Suppressor macrophage (primary cell): Measurements from ENCODE around the gene S100A11.

Experiments
- DNase-seq, 4 experiments: peaks; one replicate each; pipeline ENCODE4 v3.0.0-alpha.2; 2020 to 2022

Gene S100A11

DNA sequence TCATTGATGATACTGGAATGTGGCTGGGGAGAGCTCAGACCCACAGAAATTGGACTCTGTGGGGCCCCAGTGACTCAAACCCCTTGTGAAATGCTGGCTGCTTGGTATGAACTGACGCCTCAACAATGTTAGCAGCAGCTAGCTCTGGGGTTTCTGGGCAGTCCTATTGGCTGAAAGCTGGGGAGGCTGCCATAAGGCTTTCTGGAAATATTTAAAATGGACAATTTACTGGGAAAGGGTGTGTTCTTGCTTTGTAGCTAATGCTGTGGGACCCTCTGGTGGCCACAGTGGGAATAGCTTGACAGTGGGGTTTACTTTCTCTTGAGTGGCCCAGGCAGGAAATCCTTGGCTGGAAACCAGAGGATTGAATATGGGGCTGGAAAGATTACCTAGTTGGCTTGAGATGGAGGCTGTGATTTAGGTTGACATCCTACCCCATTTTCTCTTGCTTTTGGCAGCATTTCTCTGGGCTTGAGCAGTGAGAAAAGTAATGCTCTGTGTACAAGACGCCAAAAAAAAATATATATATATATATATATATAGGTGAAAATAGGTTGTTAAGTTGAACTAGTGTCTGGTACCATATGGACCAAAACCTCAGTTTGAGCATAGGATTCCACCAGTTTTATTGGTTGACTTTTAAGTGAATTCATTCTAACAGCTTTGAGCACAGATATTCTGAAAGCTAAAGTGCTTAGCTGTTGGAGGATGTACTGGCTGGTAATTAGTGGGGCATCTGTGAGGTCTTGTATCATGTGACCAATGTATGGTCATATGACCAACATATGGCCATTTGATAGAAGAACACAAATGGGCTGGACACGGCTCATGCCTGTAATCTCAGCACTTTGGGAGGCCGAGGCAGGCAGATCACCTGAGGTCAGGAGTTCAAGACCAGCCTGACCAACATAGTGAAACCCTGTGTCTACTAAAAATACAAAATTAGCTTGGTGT, 34.9 kb downstream of the S100A11 start:
- peak; percentile 87 to 92 (median 89) for DNase-seq

DNA sequence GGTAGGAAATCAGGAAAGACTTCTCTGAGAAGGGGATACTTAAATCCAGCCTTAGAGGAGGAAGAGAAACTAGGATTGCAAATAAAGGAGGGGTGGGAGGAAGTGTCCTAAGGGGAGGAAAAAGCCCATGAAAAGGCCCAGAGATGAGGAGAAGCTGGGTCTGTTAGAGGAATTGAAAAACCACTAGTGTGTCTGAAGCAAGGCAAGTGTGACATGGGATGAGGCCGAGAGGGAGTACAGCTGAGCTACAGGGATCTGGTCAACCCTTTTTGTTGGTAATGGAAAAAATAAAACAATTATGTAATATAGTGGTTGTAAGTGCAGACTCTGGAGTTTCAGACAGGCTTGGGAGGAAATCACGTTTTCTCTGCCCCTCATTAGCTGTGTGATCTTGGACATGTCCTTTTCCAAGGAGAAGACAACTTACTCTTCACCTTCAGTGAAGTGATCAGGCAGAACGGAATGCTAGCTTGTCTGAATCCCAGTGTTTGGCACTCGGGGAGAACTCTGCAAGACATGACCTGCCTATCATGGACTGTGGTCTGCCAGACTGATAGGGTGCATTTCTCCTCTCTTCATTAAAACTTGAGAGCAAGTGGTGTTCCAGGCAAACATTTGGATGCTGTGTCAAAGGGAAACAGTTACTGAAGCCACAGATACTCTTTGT, 35.7 kb downstream of the S100A11 start:
- peak; percentile 84 to 94 (median 89) for DNase-seq

DNA sequence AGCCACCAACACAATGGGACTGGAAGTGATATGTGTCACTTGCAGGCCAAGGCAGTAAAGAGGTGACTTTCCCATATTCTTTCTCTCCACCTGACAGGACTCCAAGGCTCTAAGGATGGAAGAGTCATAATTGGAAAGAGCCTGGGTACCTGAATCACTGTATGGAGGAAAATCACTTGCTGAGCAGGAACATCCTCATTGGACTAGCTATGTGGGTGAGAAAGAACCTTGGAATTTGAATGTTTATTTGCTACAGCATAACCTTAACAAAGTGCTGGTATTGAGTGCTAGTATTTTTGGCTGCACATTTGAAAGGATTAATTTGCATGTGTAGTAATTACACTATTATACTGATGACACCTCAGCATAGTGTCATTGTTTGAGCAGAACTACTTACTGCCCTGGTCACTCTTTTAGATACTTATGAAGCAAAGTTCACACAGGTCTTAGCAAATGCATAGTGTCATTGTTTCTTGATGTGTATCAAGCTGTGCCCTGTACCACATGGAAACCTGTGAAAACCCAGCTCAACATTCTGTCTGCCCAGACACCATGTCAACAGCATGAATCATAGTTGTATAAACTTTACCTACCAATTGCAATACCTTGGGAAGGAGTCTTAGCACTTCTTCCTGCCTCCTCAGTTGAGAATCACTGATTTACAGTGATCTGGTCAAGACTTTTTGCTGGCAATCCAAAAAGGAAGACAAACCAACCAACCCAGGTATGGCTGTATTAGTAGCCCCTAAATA, 38.0 kb downstream of the S100A11 start:
- DNase-seq = no peak

DNA sequence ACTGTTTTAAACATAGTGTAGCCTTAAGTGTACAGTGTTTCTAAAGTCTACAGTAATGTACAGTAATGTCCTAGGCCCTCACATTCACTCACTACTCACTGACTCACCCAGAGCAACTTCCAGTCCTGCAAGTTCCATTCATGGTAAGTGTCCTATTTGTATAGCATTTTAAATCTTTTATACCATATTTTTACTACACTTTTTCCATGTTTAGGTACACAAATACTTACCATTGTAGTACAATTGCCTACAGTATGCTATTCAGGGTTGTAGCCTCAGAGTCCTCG, 39.6 kb downstream of the S100A11 start:
- no peak for DNase-seq

DNA sequence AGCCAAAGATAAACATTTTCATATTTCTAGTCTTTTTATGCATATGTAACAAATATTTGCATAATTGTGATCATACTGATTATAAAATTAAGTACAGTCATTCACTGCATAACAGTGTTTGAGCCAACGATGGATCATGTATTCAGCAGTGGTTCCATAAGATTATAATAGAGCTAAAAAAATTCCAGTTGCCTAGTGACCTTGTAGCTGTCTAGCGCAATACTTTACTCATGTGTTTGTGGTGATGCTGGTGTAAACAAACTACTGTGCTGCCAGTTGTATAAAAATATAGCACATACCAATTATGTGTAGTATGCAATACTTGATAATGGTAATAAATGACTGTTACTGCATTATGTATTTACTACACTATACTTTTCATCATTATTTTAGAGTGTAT, 41.0 kb downstream of the S100A11 start:
- DNase-seq = peak in 1 of 4 experiments; percentile 36

DNA sequence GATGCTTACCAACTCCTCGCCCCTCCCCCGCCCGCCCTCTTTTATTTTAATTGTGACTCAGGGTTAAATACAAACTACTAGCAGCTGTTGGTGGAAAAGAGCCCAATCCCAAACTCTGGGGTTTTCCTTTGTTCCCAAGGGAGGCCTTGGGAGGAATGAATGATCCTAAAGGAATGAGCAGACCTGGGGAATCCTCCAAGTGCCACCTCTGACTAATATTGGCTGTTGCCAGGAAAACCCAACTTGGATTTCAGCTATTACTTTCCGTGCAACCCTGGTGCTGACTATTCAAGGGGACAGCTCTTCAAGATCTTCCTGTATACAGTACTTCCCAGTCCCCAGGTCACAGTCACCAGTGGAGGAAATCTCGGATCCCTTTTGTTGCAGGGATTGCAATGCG, 41.8 kb downstream of the S100A11 start:
- peak in 2 of 4 experiments; percentile 22 to 37 for DNase-seq

DNA sequence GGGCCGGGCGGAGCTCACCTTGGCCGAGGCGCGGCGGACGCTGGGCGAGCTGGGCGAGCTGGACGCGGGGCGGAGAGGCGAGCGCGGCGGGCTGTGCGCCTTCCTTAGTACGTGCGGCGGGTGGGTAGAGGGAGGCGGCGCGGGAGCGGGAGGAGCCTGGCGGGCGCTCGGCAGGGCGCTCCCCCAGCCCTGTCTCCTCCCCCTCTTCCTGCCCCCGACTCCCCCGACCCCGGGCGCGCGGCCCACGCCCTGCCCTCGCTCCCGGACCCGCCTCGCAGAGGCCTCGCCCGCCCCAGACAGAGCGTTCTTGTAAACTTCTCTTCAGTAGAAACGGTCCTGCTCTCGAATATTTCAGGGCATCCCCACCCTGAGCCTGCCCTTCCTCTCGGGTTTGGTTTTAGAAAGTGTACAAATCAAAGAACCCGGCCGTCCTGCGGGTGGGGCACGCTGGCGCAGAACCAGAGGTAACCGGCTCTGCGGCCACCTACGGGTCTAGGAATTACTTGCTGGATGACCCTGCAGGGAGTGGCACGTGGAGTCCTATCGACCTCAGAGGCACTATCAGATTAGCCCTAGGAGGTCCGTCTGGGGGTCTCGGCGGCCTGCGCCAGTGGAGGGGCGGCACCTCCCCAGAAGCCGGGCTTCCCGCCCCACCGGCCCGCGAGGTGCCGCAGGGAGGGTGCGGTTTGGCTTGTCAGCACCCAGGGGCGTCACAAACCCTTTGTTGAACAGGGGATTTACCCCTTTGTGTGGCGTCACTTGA, 42.9 kb downstream of the S100A11 start, which contains the start of gene S100A10:
TSS of gene S100A10 (minus strand) at position 126 of the 763 bp plus-strand sequence. CDS start 7,629 bp downstream, outside the sequence.
- peak; percentile 59 to 88 (median 76) for DNase-seq

DNA sequence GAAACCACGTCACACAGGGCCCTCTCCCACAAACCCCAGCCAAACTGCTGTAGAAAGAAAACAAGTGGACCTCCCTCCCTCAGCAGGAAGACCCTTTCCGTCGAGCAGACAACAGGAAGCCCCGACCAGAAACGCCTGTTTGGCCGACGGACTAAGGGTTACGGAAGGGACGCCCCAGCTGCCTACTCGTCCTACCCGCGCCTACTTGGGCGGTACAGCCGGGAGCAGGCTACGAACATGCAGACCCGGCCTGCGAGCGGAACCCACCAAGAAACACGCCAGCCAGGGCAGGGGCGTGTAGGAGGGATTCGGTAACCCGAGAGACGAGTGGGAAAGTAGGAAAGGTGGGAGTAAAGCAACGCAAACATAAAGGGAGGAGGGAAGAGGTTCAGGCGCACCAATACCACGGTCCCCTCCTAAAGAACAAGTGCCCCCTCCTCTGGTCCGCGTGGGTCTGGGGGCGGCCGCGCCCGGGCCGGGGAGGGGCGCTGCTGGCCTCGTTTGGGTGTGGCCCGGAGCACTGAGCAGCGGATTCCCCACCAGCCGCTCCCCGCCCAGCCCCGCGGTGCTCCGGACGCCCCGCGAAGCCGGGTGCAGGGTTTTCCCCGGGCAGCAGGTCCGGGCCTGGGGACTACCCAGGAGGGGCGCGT, 43.6 kb downstream of the S100A11 start:
- DNase-seq = peak; percentile 54 to 80 (median 70)

DNA sequence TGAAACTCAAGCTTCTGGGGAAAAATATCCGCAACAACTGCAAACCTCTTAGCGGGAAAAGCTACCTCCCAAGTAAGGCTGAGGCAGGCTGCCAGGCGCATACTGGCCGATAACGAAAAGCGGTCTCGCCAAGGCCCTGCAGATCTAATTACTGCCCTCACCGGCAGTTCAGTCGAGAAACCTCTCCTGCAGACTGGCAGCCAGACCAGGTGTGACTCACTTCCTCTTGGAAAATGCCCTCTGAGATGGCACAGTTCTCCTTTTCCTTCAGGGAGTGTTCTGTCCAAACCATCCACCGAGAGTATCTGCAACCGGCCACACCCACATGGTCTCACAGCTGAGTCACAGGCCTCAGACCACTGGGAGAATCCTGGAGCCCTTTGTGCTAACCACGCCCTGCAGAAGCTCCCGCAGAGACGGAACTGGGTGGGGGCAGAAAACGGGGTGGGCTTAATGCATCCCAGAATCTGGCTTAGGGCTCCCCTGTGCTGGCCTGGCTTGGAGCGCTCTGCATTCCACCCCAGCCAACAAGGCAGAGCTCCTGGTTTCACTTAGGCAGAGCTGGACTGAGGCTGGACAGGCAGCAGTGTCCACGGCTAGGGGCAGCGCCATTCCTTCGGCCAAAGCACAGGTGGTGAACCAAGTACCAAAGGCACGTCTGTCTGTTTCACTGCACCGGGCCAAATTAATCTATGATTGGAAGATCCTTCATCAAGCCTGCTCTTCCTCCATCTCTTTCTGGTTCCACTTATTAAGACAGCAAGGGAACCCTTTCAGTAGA, 44.3 kb downstream of the S100A11 start:
- peak; percentile 86 to 95 (median 92) for DNase-seq

DNA sequence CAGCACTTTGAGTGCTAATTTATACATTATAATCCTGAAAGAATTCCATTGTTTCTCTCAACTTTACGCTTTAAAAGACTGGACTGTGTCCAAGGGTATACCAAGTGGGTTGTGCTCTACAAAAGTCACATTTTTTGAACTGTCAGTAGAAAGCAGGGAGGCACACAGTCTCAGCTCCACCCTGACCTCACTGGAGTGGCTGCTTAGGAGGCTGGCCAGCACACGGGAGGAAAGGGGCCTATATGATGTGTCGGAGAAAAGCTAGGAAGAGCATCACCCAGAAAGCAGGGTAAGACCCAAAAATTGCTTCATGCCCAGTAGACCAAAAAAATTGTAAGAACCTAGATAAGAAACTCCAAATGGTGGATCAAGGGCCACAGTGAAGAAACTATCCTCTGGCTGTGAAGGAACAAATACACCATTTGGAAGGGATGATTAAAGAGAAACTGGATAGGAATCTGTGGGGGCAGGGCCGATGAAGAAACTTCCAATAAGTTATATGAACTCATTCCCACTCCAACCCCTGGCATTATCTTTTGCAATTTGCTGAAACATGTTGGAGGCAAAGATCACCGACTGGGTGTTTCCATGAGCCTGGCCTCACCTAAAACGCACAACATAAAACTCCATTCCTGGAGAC, 45.0 kb downstream of the S100A11 start:
- DNase-seq = no peak

DNA sequence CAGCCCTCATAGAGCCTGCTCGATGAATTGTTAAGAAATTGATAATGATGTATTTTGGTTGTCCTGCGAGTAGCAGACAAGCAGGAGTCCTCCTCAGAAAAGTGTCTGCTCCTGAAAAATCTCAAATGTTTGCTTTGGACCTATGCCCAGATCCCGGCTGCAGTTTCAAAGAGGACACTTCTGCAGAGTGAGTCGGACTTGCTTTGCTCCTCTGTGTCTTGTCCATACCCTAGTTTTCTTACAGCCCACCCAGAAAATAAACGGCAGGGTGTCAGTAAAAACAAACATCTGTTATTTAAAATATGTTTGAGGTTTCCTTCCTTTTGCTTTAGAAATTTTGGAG, 46.0 kb downstream of the S100A11 start:
- DNase-seq = no peak

DNA sequence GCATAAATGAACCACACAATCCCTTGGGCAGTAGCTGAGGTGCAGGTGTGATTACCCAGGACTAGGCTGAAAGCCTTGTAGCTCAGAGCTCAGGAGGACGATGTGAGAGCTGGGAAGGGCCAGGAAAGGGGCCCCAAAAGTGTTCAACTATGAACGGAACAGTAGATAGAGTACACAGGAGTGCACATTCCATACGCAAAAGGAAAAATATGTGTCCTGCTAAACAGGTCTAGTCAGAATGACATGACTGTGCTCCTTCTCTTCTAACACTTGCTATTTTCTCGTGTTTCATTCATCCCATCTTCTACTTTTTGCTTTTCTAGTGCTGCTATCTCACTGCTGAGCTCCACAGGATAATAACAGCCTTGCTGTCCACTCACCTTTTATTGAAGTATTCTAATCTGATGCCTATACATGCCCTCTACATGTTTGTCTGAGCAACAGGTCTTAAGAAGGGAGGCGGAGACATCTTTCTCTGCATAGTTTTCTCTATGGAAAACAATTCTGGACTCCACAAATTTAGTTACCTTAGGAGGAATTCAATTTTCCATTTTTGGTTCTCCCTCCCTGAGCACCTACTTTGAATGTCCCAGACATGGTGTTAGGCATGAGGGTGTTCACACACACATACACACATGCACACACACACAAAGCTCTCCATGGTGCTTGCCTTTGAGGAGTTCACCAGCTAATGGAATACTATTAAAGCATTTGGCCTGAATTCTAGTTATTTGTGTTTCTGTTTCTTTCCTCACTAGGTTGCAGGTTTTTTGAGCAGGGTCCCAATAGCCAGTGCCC, 46.5 kb downstream of the S100A11 start:
- DNase-seq = no peak

DNA sequence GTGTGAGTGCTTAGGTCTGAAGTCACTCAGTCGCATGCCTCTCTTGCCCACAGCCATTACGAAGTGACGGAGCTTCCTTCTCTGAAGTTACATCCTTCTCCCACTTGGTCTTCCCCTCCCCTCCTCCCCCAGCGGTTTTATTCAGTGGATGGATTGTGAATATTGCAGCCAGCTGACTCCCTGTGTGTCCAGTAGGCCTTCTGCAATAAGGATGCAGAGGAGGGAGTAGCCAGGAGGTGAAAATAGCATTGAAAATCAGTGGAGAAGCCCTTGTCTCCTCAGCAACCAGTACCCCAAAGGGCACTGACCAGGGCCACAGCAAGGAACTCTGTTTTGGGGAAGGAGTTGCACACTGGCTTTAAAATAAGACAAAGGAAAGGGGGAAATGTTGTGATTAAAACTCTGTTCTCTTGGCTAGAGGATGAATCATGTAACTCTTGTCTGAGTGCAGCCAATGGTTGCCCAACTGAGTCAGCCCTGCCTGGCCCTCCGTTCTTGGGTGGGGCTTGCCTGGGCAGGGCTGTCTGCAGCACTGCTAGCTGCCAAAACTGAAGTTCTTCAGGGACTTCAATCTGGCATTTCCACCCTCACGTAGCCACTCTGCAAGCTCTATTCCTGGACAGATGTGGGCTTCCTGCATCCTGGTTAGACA, 47.5 kb downstream of the S100A11 start:
- DNase-seq = peak; percentile 81 to 92 (median 88)

DNA sequence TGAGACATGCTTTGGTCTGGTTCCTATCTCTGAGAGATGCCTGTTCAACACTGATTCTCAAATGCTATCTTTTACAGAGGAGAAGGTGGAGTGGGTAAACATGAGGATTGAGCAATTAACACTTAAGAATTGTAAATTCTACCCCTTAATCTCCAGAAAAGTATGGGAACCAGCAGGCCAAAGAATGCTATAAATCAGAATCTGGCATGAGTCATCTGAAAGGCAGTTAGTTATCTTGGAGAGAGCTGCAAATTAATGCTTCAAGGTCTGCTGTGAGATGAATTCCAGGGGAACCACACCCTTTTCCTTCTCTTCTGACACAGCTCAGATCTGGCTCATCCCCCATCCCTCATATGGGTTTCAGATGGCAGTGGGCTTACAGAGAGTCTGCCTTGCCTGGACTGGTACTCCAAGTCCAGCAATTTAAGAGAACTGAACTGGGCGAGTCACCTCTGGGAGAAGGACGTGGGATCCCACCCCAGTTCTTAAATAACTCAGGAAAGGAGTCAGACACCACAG, 48.3 kb downstream of the S100A11 start:
- DNase-seq = no peak

DNA sequence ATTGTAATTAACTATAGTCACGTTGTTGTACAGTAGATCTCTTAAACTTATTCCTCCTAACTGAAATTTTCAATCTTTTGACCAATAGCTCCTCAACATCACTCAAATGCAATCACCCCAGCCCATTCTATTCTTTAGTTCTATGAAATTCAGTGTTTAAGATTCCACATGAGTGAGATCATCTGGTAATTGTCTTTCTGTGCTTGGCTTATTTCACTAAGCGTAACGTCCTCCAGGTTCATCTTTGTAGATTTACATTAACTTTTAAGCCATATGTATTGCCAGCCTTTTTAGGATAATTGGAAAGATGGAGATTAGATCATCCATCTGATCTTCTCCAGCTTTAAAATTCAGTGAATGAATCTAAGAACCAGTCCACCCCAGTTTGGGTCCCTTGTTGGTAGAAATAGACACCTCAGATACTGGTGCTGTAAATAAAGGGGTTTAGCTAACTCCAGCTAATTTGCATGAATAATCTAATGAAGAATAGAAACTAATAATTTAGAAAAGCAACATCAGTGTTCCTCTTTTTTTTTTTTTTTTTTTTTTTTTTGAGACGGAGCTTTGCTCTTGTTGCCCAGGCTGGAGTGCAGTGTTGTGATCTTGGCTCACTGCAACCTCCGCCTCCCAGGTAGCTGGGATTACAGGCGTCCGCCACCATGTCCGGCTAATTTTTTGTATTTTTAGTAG, 50.2 kb downstream of the S100A11 start:
- no peak for DNase-seq

DNA sequence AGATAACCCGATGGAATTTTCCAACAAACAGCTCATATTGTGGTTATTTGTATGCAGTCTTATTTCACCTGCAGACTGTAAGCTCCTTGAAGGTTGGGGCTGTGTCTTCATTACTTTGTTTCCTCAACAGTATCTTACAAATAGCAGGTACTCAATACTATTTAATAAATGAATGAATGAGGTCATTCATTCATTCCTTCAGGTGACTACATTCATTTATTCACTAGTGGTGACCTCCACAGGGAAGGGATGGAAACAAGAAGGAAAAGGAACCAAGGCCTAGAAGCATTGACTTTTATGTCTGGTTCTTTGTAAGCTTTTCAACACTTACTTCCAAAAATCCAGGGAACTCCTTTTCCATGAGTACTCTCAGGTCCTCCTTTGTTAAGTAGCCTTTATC, 51.0 kb downstream of the S100A11 start:
- DNase-seq = no peak

DNA sequence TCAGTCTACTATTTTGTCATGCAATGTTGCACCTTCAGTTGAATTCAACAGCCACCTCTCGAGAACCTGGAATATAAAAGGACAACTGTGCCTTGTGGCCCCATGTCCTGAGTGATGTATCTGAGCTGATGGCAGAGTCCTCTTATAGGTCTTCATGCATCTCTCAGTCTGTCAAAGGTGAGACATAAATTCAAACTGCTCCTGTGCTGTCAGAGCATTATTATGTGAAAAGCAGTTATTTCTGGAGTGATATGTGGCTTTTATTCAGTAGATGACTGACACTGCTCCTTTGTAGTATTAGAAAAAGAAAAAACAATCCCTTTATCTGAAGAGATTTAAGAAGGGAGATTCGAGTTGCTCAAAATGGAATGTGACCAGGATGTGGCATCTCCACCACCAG, 51.5 kb downstream of the S100A11 start:
- no peak for DNase-seq

DNA sequence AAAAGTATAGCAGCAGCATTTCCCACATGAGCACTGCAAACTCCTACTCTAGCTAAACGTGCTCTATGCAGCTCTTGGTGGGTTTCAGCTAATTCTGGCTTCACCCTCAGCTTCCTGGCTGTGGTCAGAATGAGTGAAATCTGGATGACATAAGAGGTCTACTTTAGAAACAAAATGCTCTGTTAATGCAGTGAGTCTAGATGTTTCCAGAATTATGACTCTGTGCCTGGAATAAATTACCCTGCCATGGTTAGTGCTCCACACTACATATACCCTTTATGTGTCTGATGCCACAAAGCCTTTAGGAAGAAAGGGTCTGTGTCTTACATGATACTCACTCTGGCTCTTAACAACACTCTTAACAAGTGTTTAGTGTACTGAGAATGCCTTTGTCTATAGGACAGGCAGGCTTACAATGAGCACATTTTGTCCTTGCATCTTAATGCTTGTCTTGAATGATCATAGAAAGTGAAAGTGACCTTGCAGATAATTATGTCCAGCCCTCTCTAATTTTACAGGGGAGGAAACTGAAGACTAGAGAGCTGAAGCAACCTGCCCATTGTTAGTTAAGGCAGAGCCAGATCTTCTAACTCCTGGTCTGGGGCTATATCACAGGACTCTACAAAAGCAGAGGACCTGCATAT, 52.4 kb downstream of the S100A11 start:
- peak in 3 of 4 experiments; percentile 43 to 60 (median 55) for DNase-seq
